OCI-LY7 (cell line): ENCODE results near the gene SLC18A3. TPM values are rescaled to one million over a fixed set of nuclear protein-coding genes. Genes with fewer than 3 reads are reported as not detected.
A peak's percentile ranks its signal among the peaks of the same experiment; 100 is the strongest.

Source experiments
- BruUV-seq: library from RNA; stranded (reverse); fragments of 400-500 nt; replicated peaks from 2 replicates; lab custom pipeline; 2021; lab: Mats Ljungman, UMichigan
- CTCF ChIA-PET: fragments of 300-600 bp; sonication (Branson Sonifier 250); formaldehyde crosslinking; loops from one replicate; lab custom pipeline; 2022; ENCODE audit warnings: antibody characterized with exemption; ENCODE audit not compliant: unreplicated experiment; lab: Charles Lee
- POLR2A ChIA-PET: fragments of 300-600 bp; sonication (Branson Sonifier 250); formaldehyde crosslinking; loops from one replicate; lab custom pipeline; 2022; ENCODE audit warnings: antibody characterized with exemption; lab: Charles Lee
- DNase-seq: peaks from one replicate; pipeline ENCODE4 v3.0.0-alpha.2; 2015; ENCODE audit warnings: low spot score
- H2AFZ ChIP-seq: fragments of 200-600 bp; sonication (generic), shearing (Covaris generic); 2 replicates; pipeline ENCODE4 v1.6.1; 2014; ENCODE audit warnings: mild to moderate bottlenecking, antibody characterized with exemption, low read length, moderate library complexity
- H3K27ac ChIP-seq: fragments of 200-600 bp; sonication (generic); 2 replicates; pipeline ENCODE4 v1.5.1; 2014; ENCODE audit warnings: mixed run types, low read depth, mild to moderate bottlenecking, moderate library complexity, low read length, inconsistent platforms; ENCODE audit not compliant: poor library complexity, severe bottlenecking
- H3K36me3 ChIP-seq: fragments of 200-600 bp; sonication (generic); 2 replicates; pipeline ENCODE4 v1.6.1; 2014; ENCODE audit warnings: mild to moderate bottlenecking, antibody characterized with exemption, low read length, moderate library complexity, mixed read lengths; ENCODE audit not compliant: insufficient read depth
- H3K4me1 ChIP-seq: fragments of 200-600 bp; sonication (generic); 2 replicates; pipeline ENCODE4 v1.5.1; 2014; ENCODE audit warnings: mild to moderate bottlenecking, low read length; ENCODE audit not compliant: insufficient read depth, poor library complexity, severe bottlenecking
- H3K4me2 ChIP-seq: fragments of 200-600 bp; sonication (generic); 2 replicates; pipeline ENCODE4 v1.6.1; 2014; ENCODE audit warnings: mild to moderate bottlenecking, low read length
- H3K4me3 ChIP-seq: fragments of 200-600 bp; sonication (generic); 2 replicates; pipeline ENCODE4 v1.5.1; 2014; ENCODE audit warnings: mild to moderate bottlenecking, low read depth, low read length; ENCODE audit not compliant: poor library complexity, severe bottlenecking
- H3K79me2 ChIP-seq: fragments of 200-600 bp; sonication (generic); 2 replicates; pipeline ENCODE4 v1.6.1; 2016; ENCODE audit warnings: low read depth, mild to moderate bottlenecking, low read length, moderate library complexity, mixed read lengths; ENCODE audit not compliant: insufficient read depth
- H3K9me2 ChIP-seq: fragments of 200-600 bp; sonication (generic); 2 replicates; pipeline ENCODE4 v1.6.1; 2016; ENCODE audit warnings: mild to moderate bottlenecking, low read length, mixed read lengths; ENCODE audit not compliant: insufficient read depth
- H3K9me3 ChIP-seq: fragments of 200-600 bp; sonication (generic); 2 replicates; pipeline ENCODE4 v1.6.1; 2014; ENCODE audit warnings: mild to moderate bottlenecking, mixed run types, low read length, mixed read lengths
- H4K20me1 ChIP-seq: fragments of 200-600 bp; sonication (generic); 2 replicates; pipeline ENCODE4 v1.6.1; 2014; ENCODE audit warnings: mild to moderate bottlenecking, antibody characterized with exemption, low read length, moderate library complexity, mixed read lengths; ENCODE audit not compliant: insufficient read depth
- CTCF ChIP-seq: fragments of 200-600 bp; sonication (generic); conservative IDR thresholded peaks from 2 replicates; pipeline ENCODE4 v1.5.1; 2014; ENCODE audit warnings: mild to moderate bottlenecking, antibody characterized with exemption, low read length, moderate library complexity, mixed read lengths
- EZH2phosphoT487 ChIP-seq: fragments of 200-600 bp; sonication (generic); IDR thresholded peaks from 2 replicates; pipeline ENCODE4 v1.6.1; 2018; ENCODE audit warnings: low read depth, borderline replicate concordance, mild to moderate bottlenecking, mixed run types, antibody characterized with exemption, low read length, moderate library complexity, mixed read lengths
- intact Hi-C: fragments of 100-400 bp; cut with micrococcal nuclease; formaldehyde crosslinking; loops from one replicate; pipeline ENCODE4 v1.10.0; 2022; ENCODE audit not compliant: unreplicated experiment
- total RNA-seq, 2 experiments: library from RNA; depleted of rRNA in 1 of 2; stranded (reverse); fragments of >200 nt in 1 of 2; shearing (Covaris generic) in 1 of 2; gene quantifications; 2 replicates each; pipeline ENCODE4 v1.2.3, GENCODE V29; 2014 to 2022

Gene SLC18A3
- total RNA-seq, 2 experiments from 2014 or later = not detected

GRCh38 chr10:49587981-49588380 is 22.1 kb upstream of the SLC18A3 start:
- Histone ChIP-seq H4K20me1 (no peaks in the 10 kb centered on the region), H2AFZ (no peak overlapping the region), H3K9me3 (no peaks in the 10 kb centered on the region), H3K4me3 (no peak overlapping the region), H3K36me3 (no peaks in the 10 kb centered on the region), H3K4me1 (no peaks in the 10 kb centered on the region), H3K4me2 (no peak overlapping the region), H3K9me2 (no peaks in the 10 kb centered on the region), H3K27ac (no peak overlapping the region), H3K79me2 (no peaks in the 10 kb centered on the region)
- DNase-seq = no peak
- CTCF ChIA-PET = no interaction called here
- POLR2A ChIA-PET = no interaction called here
- TF ChIP-seq EZH2phosphoT487 = no peak
- no peak for TF ChIP-seq CTCF
- intact Hi-C loops = no loop called here
- BruUV-seq = no TSS peak

GRCh38 chr10:49592726-49593563 is 17.2 kb upstream of the SLC18A3 start:
- peak; percentile 88 for TF ChIP-seq CTCF
- no peak for TF ChIP-seq EZH2phosphoT487
- Histone ChIP-seq H3K36me3 (no peaks in the 10 kb centered on the region), H3K4me3 (no peak overlapping the region), H3K79me2 (no peaks in the 10 kb centered on the region), H3K9me2 (no peaks in the 10 kb centered on the region), H3K9me3 (no peaks in the 10 kb centered on the region), H3K4me2 (no peak overlapping the region), H3K4me1 (no peaks in the 10 kb centered on the region), H3K27ac (no peak overlapping the region), H4K20me1 (no peaks in the 10 kb centered on the region), H2AFZ (no peak overlapping the region)
- DNase-seq = peak; percentile 58
- BruUV-seq = no TSS peak
- intact Hi-C loops = no loop called here
- CTCF ChIA-PET = interaction anchor here (1.1 kb wide), 1 partner anchor 631 kb away, joined by 3 read pairs; no protein-coding TSS in a partner anchor
- POLR2A ChIA-PET = no interaction called here

- no peak for TF ChIP-seq CTCF
- TF ChIP-seq EZH2phosphoT487 = no peak
- no peak overlapping the region for H3K27ac ChIP-seq
- H2AFZ ChIP-seq = no peak overlapping the region
- H3K4me2 ChIP-seq = no peak overlapping the region
- no peaks in the 10 kb centered on the region for H3K79me2 ChIP-seq
- H4K20me1 ChIP-seq = no peaks in the 10 kb centered on the region
- intact Hi-C loops = no loop called here
- no TSS peak for BruUV-seq
- H3K4me1 ChIP-seq = no peaks in the 10 kb centered on the region
- H3K9me3 ChIP-seq = no peaks in the 10 kb centered on the region
- H3K4me3 ChIP-seq = no peak overlapping the region
- DNase-seq = no peak
- no peaks in the 10 kb centered on the region for H3K9me2 ChIP-seq
- CTCF ChIA-PET = interaction anchor here (1.1 kb wide), 1 partner anchor 631 kb away, joined by 3 read pairs; no protein-coding TSS in a partner anchor
- no peaks in the 10 kb centered on the region for H3K36me3 ChIP-seq
- POLR2A ChIA-PET = no interaction called here
Observed at GRCh38 chr10:49593564-49593875, 16.6 kb upstream of the SLC18A3 start.
